RWPE2 (cell line): Measurements from ENCODE around the gene CACNB2.

Experiments
- ATAC-seq: fragments of 200-7000 bp; cut with Tn5 transposase; 3 replicates; pipeline ENCODE4 v1.9.1; 2021; ENCODE audit warnings: low read depth
- DNase-seq: peaks from one replicate; pipeline ENCODE4 v3.0.0-alpha.2; 2020; ENCODE audit warnings: low spot score
- H3K27ac ChIP-seq: fragments of 450-650 bp; 2 replicates; pipeline ENCODE4 v1.5.1; 2017; ENCODE audit warnings: mild to moderate bottlenecking; ENCODE audit not compliant: poor library complexity, severe bottlenecking
- H3K27me3 ChIP-seq: fragments of 250-450 bp; sonication (Bioruptor Pico); 2 replicates; pipeline ENCODE4 v1.5.1; 2021; ENCODE audit warnings: mild to moderate bottlenecking, moderate library complexity; ENCODE audit not compliant: insufficient read depth, poor library complexity, severe bottlenecking
- H3K36me3 ChIP-seq: fragments of 250-450 bp; sonication (Bioruptor Pico); 2 replicates; pipeline ENCODE4 v1.5.1; 2020; ENCODE audit warnings: low read depth, mild to moderate bottlenecking, moderate library complexity
- H3K4me1 ChIP-seq: fragments of 250-450 bp; sonication (Bioruptor Pico); 2 replicates; pipeline ENCODE4 v1.5.1; 2021; ENCODE audit warnings: mild to moderate bottlenecking, moderate library complexity; ENCODE audit not compliant: insufficient read depth, poor library complexity, severe bottlenecking
- H3K4me3 ChIP-seq: fragments of 250-450 bp; sonication (Bioruptor Pico); 2 replicates; pipeline ENCODE4 v1.5.1; 2021; ENCODE audit warnings: mild to moderate bottlenecking, moderate library complexity; ENCODE audit not compliant: severe bottlenecking
- H3K9me3 ChIP-seq: fragments of 250-450 bp; sonication (Bioruptor Pico); 2 replicates; pipeline ENCODE4 v1.5.1; 2021; ENCODE audit warnings: mild to moderate bottlenecking, moderate library complexity; ENCODE audit not compliant: severe bottlenecking
- TF ChIP-seq, protein P1 (sequence below): fragments of 450-650 bp; IDR thresholded peaks from one replicate; pipeline ENCODE4 v1.5.1; 2017; ENCODE audit warnings: mild to moderate bottlenecking, moderate library complexity; ENCODE audit not compliant: poor library complexity, severe bottlenecking

The CACNB2 gene

DNA sequence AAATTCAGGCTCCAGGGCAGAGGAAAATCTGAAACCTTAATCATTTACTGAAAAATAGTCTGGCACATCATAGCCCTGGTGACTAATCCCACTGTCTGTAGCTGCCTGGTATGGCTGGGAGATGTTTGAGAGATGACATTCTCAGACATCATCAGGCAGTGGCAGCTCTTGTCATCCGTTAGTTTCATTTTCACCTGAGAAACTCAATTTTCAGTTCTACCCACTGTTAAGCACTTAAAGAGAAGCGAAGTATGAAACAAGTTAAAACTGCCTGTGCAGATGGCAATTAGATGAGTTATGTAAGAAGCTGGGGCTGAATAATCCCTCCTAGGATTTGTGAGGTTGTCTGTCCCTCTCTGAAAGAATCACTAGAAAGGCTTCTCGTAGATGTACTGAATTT, 361.0 kb downstream of the CACNB2 start:
- Histone ChIP-seq H3K4me1 (no peaks in the 10 kb centered on the region), H3K36me3 (no peaks in the 10 kb centered on the region), H3K9me3 (no peaks in the 10 kb centered on the region), H3K27ac (no peak overlapping the region), H3K4me3 (no peak overlapping the region), H3K27me3 (no peaks in the 10 kb centered on the region)
- DNase-seq (no peak), ATAC-seq (peak; percentile 96)
- TF ChIP-seq, protein P1, sequence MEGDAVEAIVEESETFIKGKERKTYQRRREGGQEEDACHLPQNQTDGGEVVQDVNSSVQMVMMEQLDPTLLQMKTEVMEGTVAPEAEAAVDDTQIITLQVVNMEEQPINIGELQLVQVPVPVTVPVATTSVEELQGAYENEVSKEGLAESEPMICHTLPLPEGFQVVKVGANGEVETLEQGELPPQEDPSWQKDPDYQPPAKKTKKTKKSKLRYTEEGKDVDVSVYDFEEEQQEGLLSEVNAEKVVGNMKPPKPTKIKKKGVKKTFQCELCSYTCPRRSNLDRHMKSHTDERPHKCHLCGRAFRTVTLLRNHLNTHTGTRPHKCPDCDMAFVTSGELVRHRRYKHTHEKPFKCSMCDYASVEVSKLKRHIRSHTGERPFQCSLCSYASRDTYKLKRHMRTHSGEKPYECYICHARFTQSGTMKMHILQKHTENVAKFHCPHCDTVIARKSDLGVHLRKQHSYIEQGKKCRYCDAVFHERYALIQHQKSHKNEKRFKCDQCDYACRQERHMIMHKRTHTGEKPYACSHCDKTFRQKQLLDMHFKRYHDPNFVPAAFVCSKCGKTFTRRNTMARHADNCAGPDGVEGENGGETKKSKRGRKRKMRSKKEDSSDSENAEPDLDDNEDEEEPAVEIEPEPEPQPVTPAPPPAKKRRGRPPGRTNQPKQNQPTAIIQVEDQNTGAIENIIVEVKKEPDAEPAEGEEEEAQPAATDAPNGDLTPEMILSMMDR, result no peak

DNA sequence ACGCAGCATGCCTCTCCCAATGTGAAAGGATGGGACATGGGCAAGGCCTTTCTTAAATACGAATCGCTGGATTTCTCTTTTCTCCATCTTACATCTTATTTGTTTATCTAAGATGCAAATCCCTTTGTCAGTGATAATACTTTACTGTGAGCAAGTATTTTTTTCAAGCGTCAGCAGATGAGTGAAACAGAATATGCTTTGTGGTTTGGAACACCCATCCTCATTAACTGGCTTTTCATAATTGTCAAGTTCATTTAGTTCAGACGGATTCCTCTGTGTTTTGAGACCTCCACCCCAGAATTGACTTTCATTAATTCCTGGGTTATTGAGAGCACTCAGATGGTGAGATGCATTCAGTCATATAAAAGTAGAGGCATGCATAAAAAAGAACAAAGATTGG, 361.4 kb downstream of the CACNB2 start:
- Histone ChIP-seq H3K27me3 (no peaks in the 10 kb centered on the region), H3K4me3 (no peak overlapping the region), H3K27ac (no peak overlapping the region), H3K9me3 (no peaks in the 10 kb centered on the region), H3K4me1 (no peaks in the 10 kb centered on the region), H3K36me3 (no peaks in the 10 kb centered on the region)
- ATAC-seq, result no peak
- no peak for DNase-seq
- TF ChIP-seq, protein P1, result no peak

DNA sequence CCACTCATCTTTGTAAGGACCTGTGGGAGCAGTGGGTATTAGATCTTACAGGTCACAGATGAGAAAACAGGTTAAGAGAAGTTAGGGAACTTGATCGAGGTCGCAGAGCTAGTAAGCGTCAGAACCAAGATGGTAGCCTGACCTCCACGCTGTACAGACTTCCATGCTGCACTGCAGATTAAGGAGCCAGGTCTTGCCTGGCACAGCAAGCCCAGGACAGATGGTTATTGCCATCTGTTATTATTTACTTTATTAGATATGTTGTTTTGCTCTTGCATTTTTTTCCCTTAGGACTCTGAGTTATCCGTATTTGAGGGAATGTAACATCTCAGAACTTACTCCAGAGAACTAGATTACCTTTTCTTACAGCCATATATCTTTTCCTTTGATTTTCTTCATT, 363.9 kb downstream of the CACNB2 start:
- Histone ChIP-seq H3K4me1 (no peaks in the 10 kb centered on the region), H3K9me3 (no peaks in the 10 kb centered on the region), H3K27me3 (no peaks in the 10 kb centered on the region), H3K36me3 (no peaks in the 10 kb centered on the region), H3K27ac (no peak overlapping the region), H3K4me3 (no peak overlapping the region)
- ATAC-seq (no peak), DNase-seq (no peak)
- TF ChIP-seq, protein P1, result no peak

DNA sequence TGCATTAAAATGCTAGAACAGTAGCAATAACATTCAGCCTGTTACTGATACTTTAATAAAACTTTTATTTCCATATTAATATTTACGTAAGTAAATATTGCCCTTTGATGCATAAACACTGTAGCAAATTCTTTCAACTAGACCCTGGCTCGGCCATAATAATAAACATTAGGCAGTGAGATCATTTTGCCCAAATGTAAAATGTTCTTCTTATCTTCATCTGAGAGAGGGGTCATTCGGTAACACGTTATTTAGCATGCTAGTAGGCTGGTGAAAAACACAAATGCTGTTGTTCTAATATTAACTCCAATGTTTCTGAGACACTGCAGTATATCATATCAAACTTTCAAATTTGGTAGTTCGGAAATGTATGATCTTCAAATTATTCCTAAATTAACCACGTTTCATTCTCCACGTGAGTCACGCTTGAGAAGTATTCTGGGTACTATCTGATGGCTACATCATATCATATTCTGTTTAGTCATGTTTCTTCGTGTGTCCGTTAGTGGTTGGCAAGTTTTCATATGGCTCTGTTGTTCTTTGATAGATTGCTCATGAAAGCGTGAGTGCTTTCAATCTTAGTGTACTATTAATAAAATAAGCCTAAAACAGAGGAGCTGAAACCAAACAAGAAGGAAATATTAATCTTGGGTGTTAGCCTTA, 365.4 kb downstream of the CACNB2 start:
- H3K27ac ChIP-seq, result no peak overlapping the region
- H3K4me3 ChIP-seq, result no peak overlapping the region
- H3K27me3 ChIP-seq, result no peaks in the 10 kb centered on the region
- TF ChIP-seq, protein P1, result no peak
- no peaks in the 10 kb centered on the region for H3K36me3 ChIP-seq
- DNase-seq (no peak), ATAC-seq (no peak)
- no peaks in the 10 kb centered on the region for H3K4me1 ChIP-seq
- no peaks in the 10 kb centered on the region for H3K9me3 ChIP-seq

DNA sequence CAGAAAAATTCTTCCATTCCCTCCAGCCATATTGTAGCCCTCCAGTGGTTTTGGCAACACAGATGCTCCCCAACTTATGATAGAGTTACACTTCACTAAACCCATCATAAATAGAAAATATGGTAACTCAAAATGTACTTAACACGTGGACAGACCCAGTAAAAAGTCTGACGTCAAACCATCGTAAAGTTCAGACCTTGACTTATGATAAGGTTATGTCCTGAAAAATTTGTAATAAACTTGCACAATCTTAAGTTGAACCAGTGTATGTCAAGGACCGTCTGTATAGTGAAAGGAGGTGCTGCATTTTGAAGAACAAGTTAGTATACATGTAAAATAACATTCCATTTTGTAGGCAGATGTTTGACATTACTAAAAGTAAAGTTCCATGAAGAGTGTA, 368.4 kb downstream of the CACNB2 start:
- H3K27ac ChIP-seq, result no peak overlapping the region
- DNase-seq, result no peak

More for the DNA sequence above, 368.4 kb downstream of the CACNB2 start:
- no peak for ATAC-seq
- Histone ChIP-seq H3K9me3 (no peaks in the 10 kb centered on the region), H3K27me3 (no peaks in the 10 kb centered on the region), H3K4me3 (no peak overlapping the region), H3K4me1 (no peaks in the 10 kb centered on the region), H3K36me3 (no peaks in the 10 kb centered on the region)
- TF ChIP-seq, protein P1, result no peak
